Skeletal muscle tissue (tissue), 4 donors: ENCODE measurements around the gene ADIRF. TPM values are rescaled to one million over a fixed set of nuclear protein-coding genes. Genes with fewer than 3 reads are reported as not detected.
A peak's percentile ranks its signal among the peaks of the same experiment; 100 is the strongest.

Source experiments
- H3K27ac ChIP-seq: one replicate; pipeline ENCODE4 v1.7.0; 2013; ENCODE audit warnings: mild to moderate bottlenecking, low read depth, low read length, inconsistent platforms
- H3K27me3 ChIP-seq, 3 donors: one replicate each; pipeline ENCODE4 v1.7.0; 2013; ENCODE audit warnings: low read length in 3 of 3; ENCODE audit not compliant: control insufficient read depth in 3 of 3, insufficient read depth in 3 of 3
- H3K36me3 ChIP-seq, 3 donors: one replicate each; pipeline ENCODE4 v1.7.0; 2013; ENCODE audit warnings: low read length in 3 of 3; ENCODE audit not compliant: control insufficient read depth in 3 of 3, insufficient read depth in 3 of 3
- H3K4me1 ChIP-seq, 3 donors: one replicate each; pipeline ENCODE4 v1.7.0; 2013; ENCODE audit warnings: low read length in 3 of 3, mild to moderate bottlenecking in 3 of 3; ENCODE audit not compliant: control insufficient read depth in 3 of 3, insufficient read depth in 3 of 3
- H3K4me3 ChIP-seq, 3 donors: one replicate each; pipeline ENCODE4 v1.7.0; 2013; ENCODE audit warnings: low read length in 3 of 3
- H3K9ac ChIP-seq, 3 donors: one replicate each; pipeline ENCODE4 v1.7.0; 2013; ENCODE audit warnings: low read length in 3 of 3, mild to moderate bottlenecking in 3 of 3, moderate library complexity in 2 of 3, low read depth in 1 of 3
- H3K9me3 ChIP-seq, 3 donors: one replicate each; pipeline ENCODE4 v1.7.0; 2013; ENCODE audit warnings: low read length in 3 of 3; ENCODE audit not compliant: control insufficient read depth in 3 of 3
- total RNA-seq: library from RNA; depleted of rRNA; stranded (reverse); fragments of >200 nt; gene quantifications from one replicate; pipeline ENCODE4 v1.2.3, GENCODE V29; 2014
- donor health status: Osteomylitis.

ADIRF gene
- total RNA-seq, 1 donor from 2014 or later = 11.5 TPM

DNA sequence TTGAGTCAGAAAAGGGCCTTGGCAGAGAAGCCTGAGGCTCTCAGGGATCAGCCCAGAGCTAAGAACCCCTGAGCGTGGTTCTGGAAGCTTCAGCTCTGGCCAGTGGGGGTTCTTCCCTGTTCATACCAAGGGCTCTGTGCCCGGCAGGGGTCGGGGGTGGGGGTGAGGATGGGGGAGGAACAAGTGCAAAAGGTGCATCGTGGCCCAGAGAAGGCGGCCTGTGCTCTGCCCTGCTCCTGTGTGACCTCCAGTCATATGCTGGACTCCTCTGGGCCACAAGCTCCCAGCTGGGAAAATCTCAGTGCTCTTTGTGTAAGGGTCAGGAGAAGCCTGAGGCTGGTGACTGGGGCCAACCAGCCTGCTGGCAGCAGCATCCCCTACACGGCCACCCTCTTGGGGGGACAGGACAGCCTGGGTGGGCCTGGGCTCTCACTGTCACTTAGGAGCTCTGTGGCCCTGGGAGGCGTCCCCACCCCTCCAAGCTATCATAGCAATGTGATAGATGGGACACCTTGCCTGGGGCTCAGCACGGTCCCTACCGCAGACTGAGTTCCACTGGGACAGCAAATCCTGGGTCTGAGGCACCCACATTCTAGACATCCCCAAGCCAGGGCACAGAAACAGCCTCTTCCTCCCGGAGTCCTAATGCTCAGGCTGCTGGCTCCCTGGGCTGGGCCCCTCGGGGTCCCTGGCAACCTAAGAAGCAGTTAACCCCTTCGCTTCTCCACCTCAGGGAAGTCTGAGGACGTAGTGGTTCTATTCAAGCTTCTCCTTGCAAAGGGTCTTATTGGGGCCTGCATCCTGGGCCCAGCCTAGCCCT lies 13.4 kb upstream of the ADIRF start:
- Histone ChIP-seq H3K9me3 (no peaks in the 10 kb centered on the region), H3K9ac (peak overlapping the region; percentile 50 to 66 (median 59)), H3K27me3 (peaks cover 0 to 6% (median 6%) of the 10 kb centered on the region in 3 donors), H3K4me3 (peak overlapping the region; percentile 51 to 58 (median 54)), H3K27ac (peak overlapping the region; percentile 76), H3K4me1 (peaks cover 25 to 56% (median 38%) of the 10 kb centered on the region in 3 donors), H3K36me3 (no peaks in the 10 kb centered on the region)

DNA sequence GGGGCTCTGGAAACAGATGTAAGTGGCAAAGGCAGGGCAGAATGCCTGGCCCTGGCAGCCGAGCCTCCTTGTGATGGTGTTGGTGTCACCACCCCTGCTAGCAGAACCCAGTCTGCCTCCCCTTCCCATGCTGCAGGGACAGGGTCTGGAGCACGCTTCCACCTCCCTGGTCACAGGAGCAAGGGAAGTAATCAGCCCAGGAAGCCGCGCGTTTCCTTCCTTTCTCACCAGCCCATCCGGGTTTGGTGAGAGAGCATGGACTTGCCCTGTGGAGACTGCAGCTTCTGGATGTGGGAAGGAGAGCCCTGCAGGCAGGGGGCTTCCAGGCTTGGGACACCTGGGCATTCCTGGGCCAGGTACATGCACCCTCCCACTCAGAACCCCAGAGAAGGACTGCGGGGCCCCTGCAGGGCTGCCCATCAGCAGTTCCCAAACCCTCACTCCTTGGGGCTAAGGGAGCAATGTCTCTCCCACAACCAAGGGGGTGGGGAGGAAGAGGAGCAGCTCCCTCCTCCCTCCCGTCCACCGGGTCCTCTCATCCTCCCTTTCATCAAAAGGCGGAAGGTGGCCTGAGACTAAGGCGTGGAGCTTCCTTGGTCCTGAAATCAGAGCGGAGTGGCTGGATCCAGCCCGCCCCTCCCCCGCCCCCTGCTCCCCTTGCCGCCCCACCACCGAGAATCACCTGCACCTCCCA lies 12.6 kb upstream of the ADIRF start:
- H3K27ac ChIP-seq = peak overlapping the region; percentile 79
- peak overlapping the region; percentile 51 to 68 (median 64) for H3K4me3 ChIP-seq
- peak overlapping the region; percentile 50 to 74 (median 59) for H3K9ac ChIP-seq
- peaks cover 0 to 6% (median 6%) of the 10 kb centered on the region in 3 donors for H3K27me3 ChIP-seq
- H3K9me3 ChIP-seq = no peaks in the 10 kb centered on the region
- no peaks in the 10 kb centered on the region for H3K36me3 ChIP-seq
- peaks cover 29 to 63% (median 43%) of the 10 kb centered on the region in 3 donors for H3K4me1 ChIP-seq

GRCh38 chr10:86956195-86956847 lies 12.0 kb upstream of the ADIRF start:
- peak overlapping the region in 2 of 3 donors; percentile 8 to 74 for H3K9ac ChIP-seq
- no peaks in the 10 kb centered on the region for H3K36me3 ChIP-seq
- peaks cover 29 to 66% (median 43%) of the 10 kb centered on the region in 3 donors for H3K4me1 ChIP-seq

DNA sequence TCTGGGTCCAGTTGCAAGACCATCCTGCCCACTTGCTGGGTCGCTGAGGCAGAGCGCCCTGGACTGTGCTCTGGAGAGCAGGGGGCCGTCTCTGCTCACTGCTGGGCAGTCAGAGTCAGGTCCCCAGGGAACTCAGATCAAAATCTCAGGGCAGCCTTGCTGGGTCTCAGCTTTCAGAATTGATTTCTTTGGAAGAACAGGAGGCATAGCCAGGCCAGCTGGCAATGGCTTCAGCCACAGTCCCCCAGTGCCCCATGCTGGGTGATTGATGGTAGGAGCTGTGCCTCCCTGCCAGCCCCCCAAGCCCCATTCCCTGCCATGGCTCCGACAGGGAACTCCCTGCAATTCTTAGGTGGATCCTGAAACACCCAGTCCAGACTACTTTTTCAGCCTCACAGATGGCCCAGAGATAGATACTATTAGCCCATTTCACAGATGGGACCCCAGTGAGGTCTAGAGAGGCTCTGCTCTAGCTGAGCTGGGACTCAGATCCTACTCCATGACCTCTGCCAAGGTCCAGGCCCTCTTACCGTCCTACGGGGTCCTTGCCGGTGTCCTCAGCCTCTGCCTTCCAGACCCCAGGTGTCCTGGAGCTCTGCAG lies 11.3 kb upstream of the ADIRF start:
- H3K36me3 ChIP-seq = no peaks in the 10 kb centered on the region
- H3K27me3 ChIP-seq = peaks cover 0 to 6% (median 6%) of the 10 kb centered on the region in 3 donors
- H3K27ac ChIP-seq = peak overlapping the region; percentile 79
- H3K4me3 ChIP-seq = peak overlapping the region; percentile 51 to 68 (median 64)
- H3K9ac ChIP-seq = peak overlapping the region in 2 of 3 donors; percentile 8 to 74
- H3K4me1 ChIP-seq = peaks cover 29 to 66% (median 43%) of the 10 kb centered on the region in 3 donors
- no peaks in the 10 kb centered on the region for H3K9me3 ChIP-seq

More at GRCh38 chr10:86956195-86956847, 12.0 kb upstream of the ADIRF start:
- peak overlapping the region; percentile 79 for H3K27ac ChIP-seq
- H3K9me3 ChIP-seq = no peaks in the 10 kb centered on the region
- H3K27me3 ChIP-seq = peaks cover 0 to 6% (median 6%) of the 10 kb centered on the region in 3 donors
- H3K4me3 ChIP-seq = peak overlapping the region; percentile 51 to 68 (median 64)

- Histone ChIP-seq H3K4me1 (peaks cover 29 to 66% (median 43%) of the 10 kb centered on the region in 3 donors), H3K4me3 (peak within 1 kb of the TSS; percentile 53 to 68 (median 67)), H3K9me3 (no peaks in the 10 kb centered on the region), H3K27me3 (peaks cover 0 to 6% (median 6%) of the 10 kb centered on the region in 3 donors), H3K36me3 (no peaks in the 10 kb centered on the region), H3K9ac (peak within 1 kb of the TSS; percentile 6 to 74 (median 22)), H3K27ac (peak within 1 kb of the TSS; percentile 79)
These were observed 10.7 kb upstream of the ADIRF start, which contains the start of gene MMRN2 for GRCh38 chr10:86957471-86958115. TSS of gene MMRN2 (minus strand) at chr10:86957615. CDS start at chr10:86957541, 74 bp downstream.

- Histone ChIP-seq H3K27ac (peak within 1 kb of the TSS; percentile 79), H3K27me3 (peaks cover 0 to 6% (median 6%) of the 10 kb centered on the region in 3 donors), H3K9me3 (no peaks in the 10 kb centered on the region), H3K4me3 (peak within 1 kb of the TSS; percentile 53 to 68 (median 67)), H3K4me1 (peaks cover 29 to 66% (median 43%) of the 10 kb centered on the region in 3 donors), H3K9ac (peak within 1 kb of the TSS; percentile 22 to 74 (median 38)), H3K36me3 (no peaks in the 10 kb centered on the region)
These were observed 10.0 kb upstream of the ADIRF start, which contains the start of gene SNCG for GRCh38 chr10:86958116-86958900. TSS of gene SNCG (plus strand) at chr10:86958599. CDS start at chr10:86958698, 99 bp downstream.

- Histone ChIP-seq H3K27ac (peak overlapping the region; percentile 58), H3K36me3 (no peaks in the 10 kb centered on the region), H3K27me3 (peaks cover 0 to 6% (median 6%) of the 10 kb centered on the region in 3 donors), H3K9me3 (no peaks in the 10 kb centered on the region), H3K4me3 (peak overlapping the region; percentile 53 to 67 (median 60)), H3K4me1 (peaks cover 25 to 59% (median 35%) of the 10 kb centered on the region in 3 donors), H3K9ac (peak overlapping the region in 2 of 3 donors; percentile 38 to 73)
These were observed 9.2 kb upstream of the ADIRF start for GRCh38 chr10:86958901-86959736.

GRCh38 chr10:86959737-86960002 lies 8.6 kb upstream of the ADIRF start:
- Histone ChIP-seq H3K27me3 (peaks cover 0 to 6% (median 6%) of the 10 kb centered on the region in 3 donors), H3K9ac (peak overlapping the region in 2 of 3 donors; percentile 38 to 73), H3K4me1 (peaks cover 26 to 59% (median 32%) of the 10 kb centered on the region in 3 donors), H3K9me3 (no peaks in the 10 kb centered on the region), H3K27ac (peak overlapping the region; percentile 58), H3K36me3 (no peaks in the 10 kb centered on the region), H3K4me3 (peak overlapping the region in 1 of 3 donors; percentile 67)
